HG03354 (cell line): Measurements from ENCODE around the gene CPOX.
A peak's percentile ranks its signal among the peaks of the same experiment; 100 is the strongest.
"Not testable (repeated sequence)": the region's sequence is repeated elsewhere in the genome, so short reads cannot be mapped to it uniquely, and the experiment has no call there.

Experiments
- ATAC-seq: cut with Tn5 transposase; IDR thresholded peaks from one replicate; pipeline ENCODE4 v1.9.1; 2021; ENCODE audit warnings: mild to moderate bottlenecking; ENCODE audit not compliant: unreplicated experiment, poor library complexity, severe bottlenecking

The CPOX gene

DNA sequence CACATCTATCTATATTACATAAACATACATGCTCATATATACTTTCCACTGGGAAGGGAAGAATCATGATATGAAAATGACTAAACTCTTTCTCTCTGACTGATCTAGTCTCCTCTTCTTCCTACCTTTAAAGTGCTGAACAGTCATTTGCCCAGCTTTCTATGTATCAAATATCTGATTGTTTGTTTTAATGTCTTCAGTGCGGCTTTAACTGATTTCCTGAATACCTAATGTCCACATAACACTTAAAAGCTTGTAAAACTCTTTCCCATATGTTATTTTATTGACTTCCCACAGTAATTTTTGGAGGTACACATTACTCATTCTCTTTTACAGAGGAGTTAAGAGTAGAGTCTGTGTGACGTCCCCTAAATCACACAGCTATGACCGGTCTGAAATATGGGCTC, 28.2 kb downstream of the CPOX start:
- ATAC-seq = no peak

DNA sequence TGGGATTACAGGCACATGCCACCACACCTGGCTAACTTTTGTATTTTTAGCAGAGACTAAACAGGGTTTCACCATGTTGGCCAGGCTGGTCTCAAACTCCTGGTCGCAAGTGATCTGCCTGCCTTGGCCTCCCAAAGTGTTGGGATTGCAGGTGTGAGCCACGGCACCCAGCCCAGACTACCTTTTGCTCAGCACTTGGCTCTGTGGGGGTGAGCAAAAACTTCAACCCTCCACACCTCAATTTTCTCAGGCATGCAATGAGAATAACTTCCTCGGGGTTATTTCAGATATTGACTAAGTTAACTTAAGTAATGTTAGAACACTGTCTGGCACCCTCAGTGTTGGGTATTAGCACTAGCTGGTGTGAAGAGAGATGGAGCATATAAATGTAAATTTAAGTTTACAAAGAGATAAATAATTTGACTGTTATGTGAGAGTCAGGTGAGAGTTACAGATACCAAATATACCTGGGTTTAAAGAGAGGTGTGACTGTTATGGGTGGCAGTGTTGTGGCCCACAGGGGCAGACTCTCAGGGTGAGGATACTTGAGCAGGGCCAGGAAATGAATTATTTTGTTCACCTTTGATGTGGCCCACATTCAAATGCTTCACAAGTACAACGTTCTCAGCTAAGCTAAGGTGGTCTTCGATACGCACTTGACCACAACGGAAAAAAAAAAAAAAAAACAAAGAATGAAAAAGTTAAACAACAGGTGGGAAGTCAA, 29.0 kb downstream of the CPOX start:
- ATAC-seq = peak; percentile 22

DNA sequence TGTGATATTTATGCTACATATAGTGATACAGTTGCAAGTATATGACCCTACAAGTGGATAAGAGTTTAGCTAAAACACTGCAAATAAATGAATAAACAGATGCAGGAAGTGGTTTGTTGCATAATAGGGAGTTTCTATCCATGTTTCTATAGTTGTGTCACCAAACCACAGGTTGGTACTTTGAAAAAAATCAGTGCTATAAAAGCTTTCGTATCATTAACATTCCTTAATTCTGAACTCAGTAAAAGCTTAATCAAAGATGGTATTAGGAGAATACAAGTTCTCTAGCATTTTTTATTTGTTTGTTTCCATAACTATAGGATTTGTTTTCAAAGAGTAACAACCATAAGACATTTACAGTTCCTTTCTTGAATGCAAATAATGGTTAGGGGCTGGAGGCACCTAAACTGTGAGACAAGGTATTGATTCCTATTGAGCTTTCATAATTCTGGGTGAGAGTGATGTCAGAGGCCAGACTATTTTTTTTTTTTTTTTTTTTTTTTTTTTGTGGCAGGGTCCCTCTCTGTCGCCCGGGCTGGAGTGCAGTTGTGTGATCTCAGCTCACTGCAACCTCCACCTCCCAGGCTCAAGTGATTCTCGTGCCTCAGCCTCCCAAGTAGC, 29.6 kb downstream of the CPOX start:
- peak; percentile 71 for ATAC-seq

DNA sequence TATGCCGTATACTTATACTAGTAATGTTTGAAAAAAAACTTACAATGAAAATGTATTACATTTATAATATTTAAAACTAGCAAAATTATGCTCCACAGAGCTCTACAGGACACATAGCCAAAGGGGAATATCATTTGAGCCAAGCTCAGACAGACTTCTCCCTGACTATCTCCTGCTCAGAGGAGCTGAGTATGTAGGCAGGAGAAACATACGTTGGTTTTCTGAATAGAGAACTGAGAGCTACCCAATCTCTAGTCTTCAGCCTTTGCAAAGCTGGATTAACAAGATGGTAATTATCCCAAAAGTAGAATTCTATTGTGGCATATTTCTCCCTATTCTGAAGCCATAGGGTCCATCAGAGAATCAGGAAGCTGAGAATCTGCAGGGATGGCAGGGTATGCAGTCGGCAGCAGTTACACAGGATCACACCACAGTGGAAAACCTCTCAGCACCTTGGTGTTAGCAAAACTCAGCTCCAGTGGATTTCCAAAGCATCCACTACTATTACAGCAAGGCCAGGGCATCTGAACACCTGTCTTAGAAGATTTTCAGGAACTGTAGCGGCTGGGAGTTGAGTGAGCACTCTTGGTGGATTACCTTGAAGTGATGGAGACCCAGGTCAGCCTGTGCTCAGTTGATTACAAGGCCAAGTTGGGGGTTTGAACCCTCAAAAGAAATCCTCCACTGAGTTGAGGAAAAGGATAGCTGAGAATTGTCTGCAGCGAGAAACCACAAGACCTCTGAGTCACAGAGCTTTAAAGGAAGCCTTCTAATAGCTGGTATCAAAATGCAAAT, 31.5 kb downstream of the CPOX start:
- no peak for ATAC-seq

DNA sequence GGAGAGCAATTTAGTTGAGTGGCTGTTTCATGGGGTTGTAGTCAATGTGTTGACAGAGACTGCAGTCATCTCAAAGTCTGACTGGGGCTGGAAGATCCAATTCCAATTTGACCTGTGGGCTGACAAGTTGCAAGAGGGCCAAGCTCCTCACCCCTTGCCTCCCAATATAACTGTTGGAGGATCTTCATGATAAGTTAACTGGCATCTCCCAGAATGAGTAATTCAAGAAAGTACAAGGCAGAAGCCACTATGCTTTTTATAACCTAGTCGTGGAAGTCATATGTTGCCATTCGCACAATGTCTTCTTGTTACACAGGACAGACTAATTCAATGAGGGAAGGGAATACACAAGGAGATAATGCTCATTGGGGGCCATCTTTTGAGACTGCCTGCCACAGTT, 32.5 kb downstream of the CPOX start:
- no peak for ATAC-seq

DNA sequence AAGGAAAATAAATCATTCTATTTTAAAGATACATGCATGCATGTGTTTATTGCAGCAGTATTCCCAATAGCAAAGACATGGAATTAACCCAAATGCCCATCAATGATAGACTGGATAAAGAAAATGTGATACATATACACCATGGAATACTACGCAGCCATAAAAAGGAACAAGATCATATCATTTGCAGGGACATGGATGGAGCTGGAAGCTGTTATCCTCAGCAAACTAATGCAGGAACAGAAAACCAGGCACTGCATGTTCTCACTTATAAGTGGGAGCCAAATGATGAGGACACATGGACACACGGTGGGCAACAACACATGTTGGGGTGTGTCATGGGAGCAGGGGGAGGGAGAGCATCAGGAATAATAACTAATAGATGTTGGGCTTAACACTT, 33.6 kb downstream of the CPOX start:
- ATAC-seq = not testable (repeated sequence)

DNA sequence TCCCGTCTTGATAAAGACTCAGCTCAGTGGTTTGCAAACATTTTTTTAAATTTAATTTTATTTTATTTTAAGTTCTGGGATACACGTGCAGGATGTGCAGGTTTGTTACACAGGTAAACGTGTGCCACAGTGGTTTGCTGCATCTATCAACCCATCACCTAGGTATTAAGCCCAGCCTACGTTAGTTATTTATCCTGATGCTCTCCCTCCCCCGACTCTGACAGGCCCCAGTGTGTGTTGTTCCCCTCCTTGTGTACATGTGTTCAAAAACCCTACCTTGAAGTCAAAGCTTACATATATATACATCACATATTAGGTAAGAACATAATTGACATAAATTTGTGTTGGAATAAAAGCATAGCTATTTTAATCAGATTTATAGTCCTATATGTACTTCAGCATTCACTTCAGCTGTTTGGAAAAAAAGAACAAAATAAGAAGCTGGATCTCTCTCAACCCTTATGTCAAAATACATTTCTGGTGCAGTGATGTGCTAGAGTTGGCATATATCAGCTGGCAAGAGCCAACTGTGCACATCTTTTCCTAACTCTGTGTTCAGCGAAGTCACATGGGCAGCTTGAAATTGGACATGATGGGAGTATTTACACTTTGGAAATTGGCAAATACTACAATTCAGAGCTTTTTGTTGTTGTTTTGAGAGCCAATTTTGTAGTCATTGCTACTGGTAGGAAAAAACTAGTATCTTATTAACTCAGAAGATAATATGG, 35.1 kb downstream of the CPOX start:
- no peak for ATAC-seq

DNA sequence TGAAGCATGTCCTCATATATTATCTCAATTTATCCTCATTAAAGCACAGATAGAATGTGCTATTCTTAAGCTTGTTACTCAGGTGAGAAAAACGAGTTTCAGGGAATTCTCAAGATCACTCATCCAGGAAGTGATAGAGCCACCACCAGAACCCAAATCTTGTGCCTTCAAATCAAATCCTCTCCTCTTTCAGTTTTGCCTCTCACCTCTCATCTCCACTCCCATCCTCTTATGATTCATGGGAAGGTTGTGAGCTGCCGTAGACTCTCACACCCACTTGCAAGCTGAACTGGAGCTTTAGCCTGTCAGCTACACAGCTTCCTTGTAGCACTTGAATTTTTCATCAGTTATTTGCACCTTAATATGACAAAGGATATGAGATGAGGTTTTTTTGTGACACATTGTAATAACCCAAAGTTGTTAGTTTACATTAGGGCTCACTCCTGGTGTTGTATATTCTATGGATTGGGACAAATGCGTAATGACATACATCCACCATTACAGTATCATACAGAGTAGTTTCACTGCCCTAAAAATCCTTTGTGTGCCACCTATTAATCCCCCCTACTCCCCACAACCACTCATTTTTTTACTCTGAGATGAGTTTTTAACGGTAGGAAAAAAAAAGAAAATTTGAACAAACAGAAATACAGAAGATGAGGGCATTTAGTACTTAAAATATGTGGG, 35.9 kb downstream of the CPOX start:
- ATAC-seq = no peak

DNA sequence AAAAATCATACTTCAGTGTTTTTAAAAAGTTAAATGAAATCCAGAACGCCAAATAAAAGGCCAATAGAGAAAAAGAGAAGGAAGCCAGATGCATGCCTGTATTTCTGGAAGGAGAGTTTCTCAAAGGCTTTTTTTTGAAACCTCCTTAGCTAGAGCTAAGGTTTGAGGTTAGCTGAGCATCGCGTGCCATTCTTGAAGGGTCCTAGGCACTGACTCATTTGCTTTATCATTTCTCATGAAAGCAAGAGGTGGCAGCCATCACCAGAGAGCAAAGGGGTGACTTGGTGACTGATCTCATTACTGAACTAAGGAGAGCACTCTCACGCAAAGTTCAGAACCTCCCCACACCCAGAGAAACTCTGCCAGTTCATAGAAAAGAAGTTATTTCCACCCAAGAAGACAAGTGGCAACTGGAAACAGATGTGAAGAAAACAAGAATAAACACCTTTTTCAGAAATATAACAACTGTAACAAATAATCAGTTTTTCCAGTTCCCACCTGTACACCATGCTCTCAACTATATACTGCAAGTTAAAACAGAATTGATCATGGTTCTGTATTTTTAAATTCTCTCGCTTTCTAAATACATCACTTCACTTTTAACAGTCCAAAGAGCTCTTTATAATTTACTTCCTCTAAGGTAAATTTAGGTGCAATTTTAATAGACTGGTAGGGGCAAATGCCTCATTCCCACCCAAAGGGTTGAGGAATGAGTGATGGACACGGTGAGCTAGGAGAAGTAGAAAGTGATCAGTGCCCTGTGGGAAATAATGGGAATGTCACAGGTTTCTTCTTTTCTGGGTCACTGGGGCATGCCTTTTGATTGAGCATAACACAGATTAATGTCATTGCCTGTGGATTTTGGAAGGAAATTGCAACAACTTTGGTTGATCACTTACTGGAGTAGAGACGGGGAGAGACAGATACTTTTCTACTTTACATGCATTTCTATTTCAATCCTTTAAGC, 37.0 kb downstream of the CPOX start:
- peak; percentile 84 for ATAC-seq

DNA sequence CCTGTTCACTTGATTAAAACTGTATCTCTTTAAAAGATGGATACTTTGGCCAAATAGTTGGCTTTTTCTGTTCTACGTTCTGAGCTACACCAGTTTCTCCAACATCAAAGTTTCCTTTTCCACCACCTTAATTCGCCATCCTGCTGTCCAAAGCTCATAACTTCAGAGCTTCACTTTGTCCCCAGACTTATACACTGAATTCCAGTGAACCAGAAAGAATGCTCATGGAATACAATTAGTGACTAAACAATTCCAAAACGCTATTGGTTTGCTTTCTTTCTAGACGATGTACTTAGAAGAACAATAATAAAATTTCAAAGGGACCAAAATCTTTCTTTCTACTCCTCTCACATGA, 38.4 kb downstream of the CPOX start:
- ATAC-seq = no peak

DNA sequence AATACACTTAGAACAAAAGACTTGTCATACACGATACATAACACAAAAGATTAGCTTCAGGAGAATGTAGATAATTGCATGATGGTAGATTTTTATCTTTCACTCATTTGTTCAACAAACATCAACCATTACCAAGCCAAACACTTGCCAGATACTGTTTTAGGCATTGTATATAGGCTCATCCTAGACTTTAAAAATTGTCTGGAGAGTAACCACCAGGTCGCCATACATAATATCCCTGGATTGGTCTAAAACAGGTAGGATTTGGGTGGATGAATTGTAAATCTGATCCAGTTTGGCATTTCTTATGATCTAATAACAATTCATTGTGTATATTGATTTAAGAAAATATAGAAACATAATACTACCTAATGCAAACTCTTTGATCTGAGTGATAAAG, 38.8 kb downstream of the CPOX start:
- ATAC-seq = no peak

DNA sequence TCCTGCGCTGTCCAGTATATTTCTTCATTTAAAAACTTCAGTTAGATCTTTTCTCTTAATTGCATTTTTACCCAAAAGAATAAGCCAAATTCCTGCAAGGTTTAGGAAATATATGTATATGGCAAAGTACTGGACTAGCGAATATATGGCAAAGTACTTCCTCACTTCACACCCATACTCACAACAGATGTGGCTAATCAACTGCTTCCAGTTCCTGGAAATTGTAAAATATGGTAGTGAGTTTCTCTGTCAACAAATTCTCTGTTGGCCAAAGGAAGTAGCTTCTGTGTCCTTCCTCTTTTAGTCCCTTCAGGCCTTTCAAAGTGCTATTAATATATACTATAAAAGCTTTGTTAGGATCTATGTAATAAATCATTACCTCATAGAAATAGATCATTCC, 39.7 kb downstream of the CPOX start:
- no peak for ATAC-seq

DNA sequence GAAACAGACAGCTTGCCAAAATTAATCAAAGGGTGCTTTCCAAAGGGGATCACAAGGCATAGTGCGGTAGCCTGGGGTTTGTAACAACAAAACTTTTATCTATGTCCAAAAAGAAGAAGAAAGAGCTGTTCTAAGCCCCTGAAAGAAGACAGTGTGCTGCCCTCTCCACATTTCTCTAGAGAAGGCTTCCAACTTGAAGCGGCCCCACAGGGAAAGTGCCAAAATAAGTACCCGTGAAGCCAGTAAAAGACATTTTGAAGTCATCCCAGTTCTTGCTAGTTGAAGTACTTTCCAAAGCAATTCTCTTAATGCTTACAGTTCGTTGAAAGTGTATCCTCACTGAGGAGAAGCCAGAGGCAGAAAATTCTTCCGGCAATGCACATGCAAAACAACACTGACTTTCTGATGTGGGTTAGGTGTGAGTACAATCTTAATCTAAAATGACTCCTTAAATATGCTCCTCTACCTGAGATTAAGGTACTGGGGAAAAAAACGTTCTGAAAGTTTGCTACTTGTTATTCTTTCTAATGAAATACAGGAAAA, 40.3 kb downstream of the CPOX start:
- ATAC-seq = no peak

DNA sequence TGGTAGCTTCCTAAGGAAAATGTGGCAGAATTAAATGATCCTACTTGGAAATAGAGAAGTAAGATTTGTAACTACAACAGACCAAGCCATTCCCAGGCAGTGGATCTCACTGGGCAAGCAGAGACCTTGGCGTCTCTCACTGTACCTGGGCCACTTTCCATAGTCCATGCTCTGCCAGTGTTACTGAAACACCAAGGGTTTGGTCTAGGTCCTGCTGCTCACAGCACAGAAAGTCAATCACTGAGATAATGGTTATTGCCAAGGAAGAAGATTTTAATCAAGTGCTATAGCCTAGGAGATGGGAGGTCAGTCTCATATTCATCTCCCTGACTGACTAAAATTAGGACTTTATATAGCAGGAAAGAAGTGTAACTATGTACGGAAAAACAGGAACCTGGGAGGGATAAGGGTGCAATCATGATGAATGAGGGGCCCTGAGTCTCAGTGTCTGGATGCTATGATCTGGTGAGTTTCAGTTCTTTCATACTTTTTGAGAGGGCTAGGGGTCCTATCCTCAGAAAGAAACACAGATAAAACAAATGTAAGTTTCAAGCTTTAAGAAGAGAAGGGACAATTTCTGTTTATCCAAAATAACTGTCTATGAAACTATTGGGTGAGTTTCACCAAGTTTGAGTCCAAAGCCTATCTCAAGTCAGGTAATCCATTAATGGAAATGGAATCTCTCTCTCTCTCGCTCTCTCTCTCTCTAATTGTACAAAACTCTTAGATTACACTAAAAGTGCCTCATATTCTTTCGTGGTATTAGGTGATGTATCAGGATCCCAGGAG, 41.0 kb downstream of the CPOX start:
- no peak for ATAC-seq

DNA sequence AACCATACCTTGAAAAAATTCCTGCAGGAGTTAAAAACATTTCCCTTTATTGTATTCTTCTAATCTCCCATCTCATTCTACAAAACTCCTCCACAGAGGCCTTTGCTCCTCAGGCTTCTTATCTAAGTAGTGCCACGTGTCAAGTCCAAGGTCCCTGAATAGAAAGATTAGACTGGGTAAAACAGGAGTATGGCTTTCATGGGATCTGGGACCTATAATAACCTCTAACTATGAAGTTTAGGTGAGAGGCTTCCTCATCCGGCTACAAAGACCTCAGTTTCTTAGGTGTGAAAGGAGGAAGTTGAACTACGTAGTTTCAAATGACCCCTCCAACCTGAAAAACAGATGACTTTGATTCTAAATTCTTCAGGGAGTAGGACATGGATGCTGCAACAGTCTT, 41.7 kb downstream of the CPOX start:
- no peak for ATAC-seq

DNA sequence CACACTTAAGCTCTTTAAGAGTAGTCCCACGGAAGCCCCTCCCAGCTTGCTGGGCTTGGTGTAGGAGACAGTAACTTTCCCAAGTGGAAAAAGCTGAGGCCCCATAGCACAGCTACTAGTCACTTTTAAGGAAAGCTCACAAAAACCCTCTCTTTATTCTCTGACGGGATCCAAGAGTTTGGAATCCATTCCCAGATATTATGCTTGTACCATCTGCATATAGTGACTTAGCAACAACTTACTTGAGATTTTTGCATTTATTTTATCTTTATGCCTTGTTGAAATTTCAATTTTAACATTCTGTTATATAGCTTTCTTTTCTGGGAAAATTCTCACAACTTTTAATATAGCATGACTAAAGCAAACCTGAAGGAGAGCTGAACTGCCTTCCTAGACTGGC, 42.2 kb downstream of the CPOX start:
- ATAC-seq = no peak

DNA sequence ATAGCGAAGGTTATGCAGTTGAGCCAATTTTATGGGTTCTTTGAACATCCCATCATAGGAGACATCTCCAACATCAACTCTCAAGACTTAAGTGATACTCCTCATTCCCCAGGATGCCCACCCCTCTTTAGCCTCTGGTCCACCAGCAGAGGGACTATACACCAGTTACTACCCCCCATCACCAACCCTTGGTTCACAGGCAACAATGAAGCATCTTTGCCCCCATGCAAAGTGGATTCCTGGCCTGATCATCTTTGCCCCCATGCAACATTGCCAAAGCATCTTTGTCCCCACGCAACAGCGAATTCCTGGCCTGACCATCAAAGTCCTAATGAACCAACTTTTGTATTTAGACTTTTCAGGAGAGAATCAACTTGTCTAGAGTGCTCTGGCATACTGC, 42.6 kb downstream of the CPOX start:
- ATAC-seq = no peak

DNA sequence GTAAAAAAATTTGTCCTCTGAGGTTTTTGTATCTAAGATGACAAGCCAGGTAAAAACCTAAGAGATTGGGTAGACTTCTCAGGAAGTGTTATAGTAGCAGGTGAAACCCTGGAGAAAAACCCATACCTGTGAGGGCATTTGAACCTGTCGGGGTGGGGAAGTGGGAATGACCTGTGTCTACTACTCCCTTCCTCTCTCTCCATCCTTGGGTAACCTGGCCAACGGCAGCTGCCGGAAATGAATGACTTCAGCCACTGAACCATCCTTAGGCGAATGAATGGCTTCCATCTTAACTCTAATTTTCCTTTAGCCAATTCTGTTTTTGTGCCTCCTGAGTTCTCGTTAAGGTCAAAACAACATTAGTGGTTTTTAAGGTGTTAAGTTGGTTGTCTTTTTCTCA, 44.9 kb downstream of the CPOX start:
- ATAC-seq = no peak
